NK-92 (cell line): ENCODE data around the gene CEP57L1.
"Not testable (repeated sequence)": the region's sequence is repeated elsewhere in the genome, so short reads cannot be mapped to it uniquely, and the experiment has no call there.

Experiments used
- DNase-seq: peaks from one replicate; lab custom pipeline; 2025; ENCODE audit not compliant: unreplicated experiment; lab: John Stamatoyannopoulos, UW

CEP57L1 gene

DNA sequence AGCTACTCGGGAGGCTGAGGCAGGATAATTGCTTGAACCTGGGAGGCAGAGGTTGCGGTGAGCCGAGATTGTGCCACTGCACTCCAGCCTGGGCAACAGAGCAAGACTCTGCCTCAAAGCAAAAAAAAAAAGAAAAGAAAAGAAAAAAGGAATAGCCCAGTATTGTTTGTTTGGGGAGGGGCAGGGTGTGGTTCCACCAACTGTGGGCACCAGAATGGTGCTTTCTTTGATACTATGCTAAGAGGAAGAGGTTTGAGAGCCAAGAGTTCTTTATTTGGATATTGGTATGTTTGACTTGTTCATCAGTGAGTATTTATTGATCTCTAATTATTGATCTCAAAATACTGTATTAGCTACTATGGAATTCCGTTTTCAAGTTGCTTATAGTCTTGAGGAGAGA lies 72.3 kb downstream of the CEP57L1 start:
- no peak for DNase-seq

DNA sequence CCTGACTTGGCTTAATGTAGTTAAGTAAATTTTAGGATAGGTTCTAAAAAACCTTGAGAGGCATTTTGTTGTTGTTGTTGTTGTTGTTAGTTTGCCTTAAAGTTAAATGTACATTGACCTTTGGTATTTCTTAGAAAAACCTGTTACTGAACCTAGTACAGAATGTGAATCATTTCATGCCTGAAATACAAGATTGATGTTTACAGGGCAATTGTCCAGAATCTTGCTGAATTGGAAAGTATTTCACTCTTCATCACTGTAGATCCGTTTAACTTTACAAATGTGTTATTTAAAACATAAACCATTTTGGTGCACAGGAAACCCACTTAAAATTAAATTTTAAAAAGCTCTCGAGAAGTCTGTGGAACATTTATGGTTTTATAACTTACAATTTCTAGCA lies 75.0 kb downstream of the CEP57L1 start:
- DNase-seq = no peak

- no peak for DNase-seq
Measured at GRCh38 chr6:109172101-109172746, 76.9 kb downstream of the CEP57L1 start.

GRCh38 chr6:109174916-109175315 lies 79.6 kb downstream of the CEP57L1 start:
- DNase-seq = no peak

DNA sequence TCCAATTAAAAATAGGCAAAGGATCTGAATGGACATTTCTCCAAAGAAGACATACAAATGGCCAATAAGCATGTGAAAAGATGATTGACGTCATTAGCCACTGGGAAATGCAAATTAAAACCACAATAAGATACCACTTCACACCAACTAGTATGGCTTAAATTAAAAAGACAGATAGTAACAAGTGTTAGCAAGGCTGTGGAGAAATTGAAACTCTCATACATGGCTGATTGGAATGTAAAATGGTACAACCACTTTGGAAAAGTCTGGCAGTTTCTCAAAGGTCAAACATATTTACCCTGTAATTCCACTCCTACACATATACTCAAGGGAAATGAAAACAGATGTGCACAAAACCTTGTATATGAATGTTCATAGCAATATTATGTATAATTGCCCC lies 83.6 kb downstream of the CEP57L1 start:
- DNase-seq = no peak

DNA sequence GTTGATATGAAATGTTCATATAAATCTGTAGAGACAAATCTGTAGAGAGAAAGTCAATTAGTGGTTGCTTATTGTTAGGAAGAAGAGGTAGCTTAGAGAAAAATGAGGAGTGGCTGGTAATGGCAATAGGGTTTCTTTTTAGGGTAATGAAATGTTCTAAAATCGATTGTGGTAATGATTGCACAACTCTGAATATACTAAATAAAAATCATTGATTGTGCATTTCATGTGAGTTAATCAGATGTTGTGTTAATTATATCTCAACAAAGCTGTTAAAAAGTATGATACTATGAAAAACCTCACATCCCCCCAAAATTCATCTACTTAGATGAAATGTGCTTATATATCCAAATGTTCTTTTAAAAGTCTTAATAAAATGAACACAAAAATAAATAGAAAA lies 84.2 kb downstream of the CEP57L1 start:
- DNase-seq = no peak

DNA sequence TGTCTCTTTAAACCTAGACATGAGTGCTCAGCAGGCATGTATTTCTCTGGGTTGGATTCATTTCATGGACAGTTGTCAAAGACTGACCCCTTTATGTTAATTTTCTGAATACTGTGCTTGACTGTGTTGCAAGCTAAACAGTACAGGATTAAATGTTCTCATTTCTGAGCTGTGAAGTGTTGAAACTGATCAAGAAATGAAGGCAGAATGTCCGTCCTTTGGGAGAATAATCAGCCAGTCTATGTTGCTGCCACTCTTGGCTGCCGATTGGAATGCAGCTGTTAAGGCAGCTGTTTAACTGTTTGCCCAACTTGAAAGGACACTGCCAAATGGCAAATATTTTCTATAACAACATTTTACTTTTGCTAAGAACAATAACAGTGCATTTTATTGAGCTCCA lies 87.3 kb downstream of the CEP57L1 start:
- no peak for DNase-seq

DNA sequence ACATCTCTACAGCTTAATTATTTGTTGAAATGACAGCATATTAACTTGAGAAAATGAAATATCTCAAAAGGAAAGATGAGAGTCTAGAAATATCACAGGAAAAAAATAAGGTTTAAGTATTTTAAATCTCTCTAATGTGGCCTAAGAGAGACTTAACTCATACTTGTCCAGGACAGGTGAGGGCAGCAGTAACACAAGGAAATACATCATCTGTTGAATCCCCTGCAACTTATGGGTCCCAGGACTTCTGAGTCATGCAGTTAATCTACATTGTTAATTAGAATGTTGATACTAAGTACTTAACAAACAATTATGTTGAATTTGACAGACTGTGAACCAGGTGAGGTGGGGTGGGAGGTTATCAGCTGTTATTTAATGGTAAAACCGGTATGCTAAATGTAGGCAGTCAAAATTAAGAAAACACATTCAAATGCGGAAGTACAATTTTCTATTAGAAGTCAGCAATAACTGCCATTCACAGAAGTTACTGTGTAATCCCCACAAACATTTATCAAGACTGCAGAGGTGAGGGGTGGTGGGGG lies 87.9 kb downstream of the CEP57L1 start:
- no peak for DNase-seq

- no peak for DNase-seq
Measured at GRCh38 chr6:109184638-109185037, 89.3 kb downstream of the CEP57L1 start.

GRCh38 chr6:109186012-109186411 lies 90.7 kb downstream of the CEP57L1 start:
- DNase-seq = no peak

GRCh38 chr6:109187399-109188114 lies 92.2 kb downstream of the CEP57L1 start:
- DNase-seq = no peak

GRCh38 chr6:109188115-109188411 lies 92.8 kb downstream of the CEP57L1 start:
- no peak for DNase-seq

- DNase-seq = not testable (repeated sequence)
Measured at GRCh38 chr6:109191368-109191767, 96.1 kb downstream of the CEP57L1 start.

- no peak for DNase-seq
Measured at GRCh38 chr6:109192865-109193264, 97.6 kb downstream of the CEP57L1 start.

DNA sequence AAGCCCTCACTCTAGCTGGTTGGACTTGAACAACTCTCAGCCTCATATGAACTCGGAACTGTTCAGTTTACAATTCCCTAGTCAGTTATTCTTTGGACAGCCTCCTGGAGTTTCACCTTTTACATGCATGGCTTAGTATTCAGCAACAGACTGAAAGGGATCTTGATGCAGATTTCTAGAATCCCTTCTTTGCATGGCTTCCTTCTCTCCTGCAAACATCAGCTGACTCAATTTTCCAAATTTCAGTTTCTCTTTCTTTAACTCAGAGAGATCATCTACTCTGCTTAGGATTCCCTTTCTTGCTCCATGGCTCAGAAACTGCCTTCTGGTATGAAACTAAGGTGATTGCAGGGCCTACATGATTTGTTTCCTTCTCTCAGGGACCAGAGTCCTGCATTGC lies 99.6 kb downstream of the CEP57L1 start:
- no peak for DNase-seq

GRCh38 chr6:109197061-109197460 lies 101.8 kb downstream of the CEP57L1 start:
- no peak for DNase-seq

DNA sequence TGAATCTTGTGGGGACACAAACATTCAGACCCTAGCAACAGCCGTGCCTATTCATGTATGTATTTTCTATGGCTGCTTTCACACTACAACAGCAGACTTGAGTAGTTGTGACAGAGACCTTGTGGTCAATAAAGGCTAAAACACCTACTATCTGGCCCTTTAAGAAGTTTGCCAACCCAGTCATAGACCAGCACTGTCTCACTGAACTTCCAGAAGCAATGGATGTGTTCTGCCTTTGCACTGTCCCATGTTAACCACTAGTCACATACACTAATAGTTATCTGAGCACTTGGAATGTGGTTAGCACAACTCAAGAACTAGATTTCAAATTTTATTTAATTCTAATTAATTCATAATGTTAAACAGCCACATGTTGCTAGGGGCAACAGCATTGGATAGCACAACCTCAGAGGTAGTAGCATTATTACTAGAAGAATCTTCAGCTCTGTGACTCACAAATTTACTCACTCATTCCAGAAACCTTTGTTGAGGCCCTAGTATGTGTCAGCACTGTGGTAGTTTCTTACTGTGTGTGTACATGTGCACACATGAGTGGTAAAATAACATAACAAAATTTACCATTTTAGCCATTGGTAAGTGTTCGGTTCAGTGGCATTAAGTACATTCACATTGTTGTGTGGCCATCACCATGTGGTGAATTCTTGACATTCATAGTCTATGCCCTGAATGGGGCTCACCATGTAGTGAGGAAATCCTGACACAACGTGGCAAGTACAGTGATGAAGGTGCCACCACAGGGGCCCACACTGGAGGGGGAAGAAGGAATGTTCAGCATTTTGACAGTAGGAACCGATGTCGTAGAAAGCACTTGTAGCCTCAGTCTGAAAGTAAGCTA lies 107.3 kb downstream of the CEP57L1 start:
- DNase-seq = no peak

DNA sequence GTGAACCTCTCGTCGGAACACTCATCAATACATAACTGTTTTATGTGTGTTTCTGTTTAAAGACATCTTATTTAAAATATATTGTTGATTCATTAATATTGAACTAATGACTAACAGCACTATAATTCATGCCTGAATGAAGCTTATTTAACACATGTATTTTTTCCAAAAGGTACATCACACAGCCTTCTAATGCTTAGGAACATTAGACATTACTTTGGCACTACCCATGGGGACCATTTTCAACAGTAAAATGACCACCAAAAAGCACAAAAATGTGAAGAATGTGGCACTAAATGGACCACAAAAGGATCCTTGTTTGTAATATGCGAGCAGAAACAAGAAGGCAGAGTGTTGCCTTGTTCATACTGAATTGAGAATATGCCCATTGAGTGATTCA lies 109.2 kb downstream of the CEP57L1 start:
- DNase-seq = no peak

- no peak for DNase-seq
Measured at GRCh38 chr6:109212683-109213082, 117.4 kb downstream of the CEP57L1 start.
